GM12878 (cell line): ENCODE results near the gene DCDC1. TPM values are rescaled to one million over a fixed set of nuclear protein-coding genes. Genes with fewer than 3 reads are reported as not detected.

Experiments used
- ATAC-seq: fragments of 200-7000 bp; cut with Tn5 transposase; 3 replicates; pipeline ENCODE4 v1.9.1; 2020; ENCODE audit warnings: mild to moderate bottlenecking, moderate library complexity
- BruUV-seq: library from RNA; stranded (reverse); fragments of 400-500 nt; replicated peaks from 2 replicates; lab custom pipeline; 2021; lab: Mats Ljungman, UMichigan
- CTCF ChIA-PET: fragments of 300-600 bp; sonication (Branson Sonifier 250); formaldehyde crosslinking; extraction: SDS; loops from one replicate; lab custom pipeline; 2021; ENCODE audit warnings: inconsistent platforms; lab: Yijun Ruan, JAX
- POLR2A ChIA-PET: fragments of 350-600 bp; formaldehyde crosslinking; extraction: SDS; loops from one replicate; lab custom pipeline; 2021; ENCODE audit warnings: inconsistent platforms; lab: Charles Lee
- RAD21 ChIA-PET: fragments of 300-600 bp; sonication (Branson Sonifier 250); formaldehyde crosslinking; loops from one replicate; lab custom pipeline; 2023; ENCODE audit warnings: antibody characterized with exemption; ENCODE audit not compliant: unreplicated experiment; lab: Charles Lee
- SMC1A ChIA-PET: fragments of 300-600 bp; sonication (Branson Sonifier 250); formaldehyde crosslinking; loops from one replicate; lab custom pipeline; 2023; ENCODE audit not compliant: unreplicated experiment, uncharacterized antibody; lab: Charles Lee
- DNase-seq: peaks from one replicate; pipeline ENCODE4 v3.0.0-alpha.2; 2011; ENCODE audit warnings: low read depth, low spot score
- FAIRE-seq: peaks from 3 replicates; lab custom pipeline; 2011; peaks lifted over from hg19 to GRCh38; lab: Jason Lieb, UNC
- H2AFZ ChIP-seq: 2 replicates; pipeline ENCODE4 v1.6.0; 2011; ENCODE audit warnings: low read depth, low read length, control low read depth; ENCODE audit not compliant: control insufficient read depth
- H3K27ac ChIP-seq: 2 replicates; pipeline ENCODE4 v1.5.1; 2011; ENCODE audit warnings: control low read depth; ENCODE audit not compliant: control insufficient read depth, insufficient read depth
- H3K27me3 ChIP-seq, 2 experiments: replicated peaks in 1 of 2; 2 replicates each; pipeline versions ENCODE4 v1.6.0 to v1.6.1; 2011; ENCODE audit warnings: low read length in 1 of 2; ENCODE audit not compliant: control insufficient read depth in 2 of 2, insufficient read depth in 2 of 2
- H3K36me3 ChIP-seq, 2 experiments: 2 replicates each; pipeline ENCODE4 v1.5.1; 2011; ENCODE audit warnings: low read length in 1 of 2; ENCODE audit not compliant: control insufficient read depth in 2 of 2, insufficient read depth in 2 of 2
- H3K4me1 ChIP-seq: 2 replicates; pipeline ENCODE4 v1.6.1; 2011; ENCODE audit warnings: mild to moderate bottlenecking, low read length, moderate library complexity, mixed read lengths; ENCODE audit not compliant: control insufficient read depth, insufficient read depth
- H3K4me2 ChIP-seq: 2 replicates; pipeline ENCODE4 v1.6.0; 2011; ENCODE audit warnings: control low read depth; ENCODE audit not compliant: control insufficient read depth, insufficient read depth
- H3K4me3 ChIP-seq: fragments of 200-600 bp; sonication (generic); 2 replicates; pipeline ENCODE4 v1.5.1; 2016
- H3K79me2 ChIP-seq: 2 replicates; pipeline ENCODE4 v1.6.0; 2011; ENCODE audit warnings: low read length; ENCODE audit not compliant: control insufficient read depth, insufficient read depth
- H3K9ac ChIP-seq: 2 replicates; pipeline ENCODE4 v1.8.0; 2011; ENCODE audit warnings: low read length, control low read depth, mixed read lengths; ENCODE audit not compliant: control insufficient read depth, insufficient read depth
- H3K9me3 ChIP-seq: replicated peaks from 3 replicates; pipeline ENCODE4 v1.5.1; 2011; ENCODE audit warnings: mild to moderate bottlenecking, low read length; ENCODE audit not compliant: control insufficient read depth, insufficient read depth
- H4K20me1 ChIP-seq: 2 replicates; pipeline ENCODE4 v1.6.0; 2011; ENCODE audit not compliant: control insufficient read depth, insufficient read depth
- ATF3 ChIP-seq: IDR thresholded peaks from 2 replicates; pipeline ENCODE4 v1.6.1; 2011; ENCODE audit warnings: low read depth, mild to moderate bottlenecking, low read length, moderate library complexity, borderline replicate concordance; ENCODE audit errors: extremely low read depth
- BHLHE40 ChIP-seq, 2 experiments: fragments of 450-650 bp in 1 of 2; IDR thresholded peaks; 2 replicates each; pipeline ENCODE4 v1.6.1; 2011 to 2017; ENCODE audit warnings: low read depth in 2 of 2, borderline replicate concordance in 1 of 2, improper control_type of control experiment in 1 of 2, low read length in 1 of 2, mild to moderate bottlenecking in 1 of 2
- CHD2 ChIP-seq: IDR thresholded peaks from 2 replicates; pipeline ENCODE4 v1.6.1; 2011; ENCODE audit warnings: low read depth, low read length, improper control_type of control experiment, borderline replicate concordance
- DPF2 ChIP-seq: fragments of 450-650 bp; IDR thresholded peaks from 2 replicates; pipeline ENCODE4 v1.6.1; 2017; ENCODE audit warnings: mild to moderate bottlenecking
- MEF2A ChIP-seq: IDR thresholded peaks from 2 replicates; pipeline ENCODE4 v1.6.1; 2011; ENCODE audit warnings: low read depth, mild to moderate bottlenecking, low read length, moderate library complexity; ENCODE audit not compliant: insufficient read depth
- MYC ChIP-seq: IDR thresholded peaks from 2 replicates; pipeline ENCODE4 v1.6.1; 2011; ENCODE audit warnings: mild to moderate bottlenecking, low read length, moderate library complexity, inconsistent platforms; ENCODE audit not compliant: insufficient read depth, insufficient replicate concordance, insufficient read length, severe bottlenecking
- NR2C2 ChIP-seq: IDR thresholded peaks from 2 replicates; pipeline ENCODE4 v1.6.1; 2011; ENCODE audit warnings: borderline replicate concordance, low read depth; ENCODE audit not compliant: control insufficient read depth, insufficient read length
- PAX5 ChIP-seq: IDR thresholded peaks from 2 replicates; pipeline ENCODE4 v1.6.1; 2011; ENCODE audit warnings: low read depth, low read length, borderline replicate concordance
- POLR2AphosphoS2 ChIP-seq: IDR thresholded peaks from 2 replicates; pipeline ENCODE4 v1.6.1; 2011; ENCODE audit warnings: low read depth, mild to moderate bottlenecking, low read length, improper control_type of control experiment, moderate library complexity
- RB1 ChIP-seq: fragments of 450-650 bp; formaldehyde crosslinking; IDR thresholded peaks from 2 replicates; pipeline ENCODE4 v1.6.1; 2017; ENCODE audit warnings: mild to moderate bottlenecking, borderline replicate concordance
- SIX5 ChIP-seq: IDR thresholded peaks from 2 replicates; pipeline ENCODE4 v1.6.1; 2011; ENCODE audit warnings: mild to moderate bottlenecking, low read depth, low read length, moderate library complexity; ENCODE audit not compliant: severe bottlenecking
- SMAD5 ChIP-seq: IDR thresholded peaks from 2 replicates; pipeline ENCODE4 v1.6.1; 2016; ENCODE audit warnings: antibody characterized with exemption, low read depth
- SREBF1 ChIP-seq: IDR thresholded peaks from 2 replicates; pipeline ENCODE4 v1.6.1; 2012; ENCODE audit warnings: mild to moderate bottlenecking, low read length
- SUPT20H ChIP-seq: IDR thresholded peaks from 2 replicates; pipeline ENCODE4 v1.6.1; 2011; ENCODE audit warnings: low read depth, mild to moderate bottlenecking, low read length, moderate library complexity, borderline replicate concordance; ENCODE audit not compliant: control insufficient read depth
- USF1 ChIP-seq: IDR thresholded peaks from 2 replicates; pipeline ENCODE4 v1.6.1; 2011; ENCODE audit warnings: borderline replicate concordance, low read depth, mild to moderate bottlenecking, moderate library complexity, mixed read lengths, low read length; ENCODE audit not compliant: insufficient read depth; ENCODE audit errors: extremely low read length
- ZBED1 ChIP-seq: IDR thresholded peaks from 2 replicates; pipeline ENCODE4 v1.6.1; 2016; ENCODE audit warnings: borderline replicate concordance
- WGBS: methylation state at CpG from one replicate; pipeline ENCODE4 v1.1.6; 2016; ENCODE audit warnings: low lambda C conversion rate; ENCODE audit not compliant: insufficient replicate concordance, insufficient coverage; ENCODE audit errors: missing lambda C conversion rate; 5-methylcytosine and 5-hydroxymethylcytosine counted together
- in situ Hi-C: fragments of 300-500 bp; cut with MboI; formaldehyde crosslinking; loops from 9 replicates; pipeline ENCODE4 v1.14.3; 2018; ENCODE audit warnings: mixed read lengths
- intact Hi-C: fragments of 100-400 bp; cut with micrococcal nuclease; formaldehyde crosslinking; loops from one replicate; pipeline ENCODE4 v1.14.2; 2022; ENCODE audit not compliant: unreplicated experiment
- polyA plus RNA-seq, 11 experiments: library from polyadenylated mRNA; depleted of rRNA in 4 of 11; unstranded in 6 of 11; stranded (reverse) in 5 of 11; fragments of >200 nt; fragmentation: Nextera tagmentation in 4 of 11; fragmentation: Illumina TruSeq in 1 of 11; extraction: Ambion mirVana in 4 of 11; extraction: Trizol in 1 of 11; gene quantifications; 1 replicate in 1 of 11; 2 replicates in 10 of 11; pipeline versions ENCODE4 v1.2.1 to v1.2.3, GENCODE V29; 2011 to 2016; ENCODE audit warnings: inconsistent platforms in 2 of 11, missing spikeins in 2 of 11, low read depth in 1 of 11
- total RNA-seq, 4 experiments: library from RNA; depleted of rRNA in 3 of 4; stranded (reverse); fragments of >200 nt in 3 of 4; fragmentation: Illumina TruSeq in 1 of 4; extraction: Trizol in 1 of 4; gene quantifications; 2 replicates each; pipeline versions ENCODE4 v1.2.1 to v1.2.3, GENCODE V29; 2013 to 2021
- TF ChIP-seq, protein P1 (sequence below): IDR thresholded peaks from 2 replicates; pipeline ENCODE4 v1.6.1; 2011; ENCODE audit warnings: low read depth, low read length, improper control_type of control experiment, borderline replicate concordance

The DCDC1 gene
- total and polyA plus RNA-seq, 10 of the 15 experiments (the other 5 are each of a cell fraction or from before 2014, with no cell fraction given): not detected

GRCh38 chr11:31414338-31414737, 44.8 kb upstream of the DCDC1 start:
- Histone ChIP-seq H3K36me3 (no peaks in the 10 kb centered on the region; a peak in 2 of 4 replicates), H3K4me2 (no peak overlapping the region), H4K20me1 (no peaks in the 10 kb centered on the region), H3K9me3 (no peaks in the 10 kb centered on the region), H3K4me3 (no peak overlapping the region), H3K27ac (no peak overlapping the region), H3K9ac (no peak overlapping the region), H3K4me1 (no peaks in the 10 kb centered on the region)
- CTCF ChIA-PET: no interaction called here
- intact Hi-C loops: no loop called here
- no peak for DNase-seq
- 98% methylated on average over 3 of the region's 3 CpGs for WGBS
- no TSS peak for BruUV-seq
- in situ Hi-C loops: no loop called here
- TF ChIP-seq BHLHE40 (IDR thresholded peaks at IDR 0.05; ENCODE audit: borderline replicate concordance in 1 of 2, low read depth in 2 of 2, low read length in 1 of 2): no peak
- no peak for TF ChIP-seq USF1
- TF ChIP-seq SREBF1: no peak
- TF ChIP-seq POLR2AphosphoS2: no peak
- TF ChIP-seq ZBED1: no peak
- no peak for TF ChIP-seq CHD2
- no peak for TF ChIP-seq SUPT20H
- TF ChIP-seq, all 136 proteins: peak for 0
- Histone ChIP-seq H3K27me3 (no peaks in the 10 kb centered on the region), H2AFZ (no peak overlapping the region), H3K79me2 (no peaks in the 10 kb centered on the region)
- POLR2A ChIA-PET: no interaction called here
- RAD21 ChIA-PET: interaction anchor here (1.0 kb wide), 1 partner anchor 544 kb away, joined by 3 read pairs; no protein-coding TSS in a partner anchor
- FAIRE-seq: no peak
- ATAC-seq: no peak
- SMC1A ChIA-PET: no interaction called here

DNA sequence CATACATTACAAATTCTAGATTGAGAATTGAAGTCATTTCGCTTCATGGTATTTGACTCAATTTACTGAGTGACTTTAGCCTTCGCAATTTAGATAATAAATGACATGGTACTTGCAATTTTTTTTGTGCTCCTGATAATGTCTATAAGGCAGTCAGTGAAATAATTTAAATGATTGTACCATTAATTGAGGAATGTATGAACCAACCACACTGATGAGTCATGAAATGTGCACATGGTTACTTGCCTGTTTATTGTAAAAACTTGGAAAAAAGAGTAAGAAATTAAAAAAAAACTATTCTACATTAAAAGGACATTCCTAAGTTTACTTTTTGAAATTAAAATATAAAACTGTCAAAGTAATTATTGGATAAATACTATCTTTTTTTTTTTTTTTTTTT, 43.4 kb upstream of the DCDC1 start:
- WGBS: 100% methylated on average over 2 of the region's 2 CpGs
- RAD21 ChIA-PET: no interaction called here
- TF ChIP-seq NR2C2: no peak
- no peak for TF ChIP-seq MEF2A
- TF ChIP-seq SIX5: no peak
- TF ChIP-seq ATF3: no peak
- TF ChIP-seq MYC: no peak
- TF ChIP-seq DPF2: no peak
- TF ChIP-seq RB1: no peak
- TF ChIP-seq, protein P1, sequence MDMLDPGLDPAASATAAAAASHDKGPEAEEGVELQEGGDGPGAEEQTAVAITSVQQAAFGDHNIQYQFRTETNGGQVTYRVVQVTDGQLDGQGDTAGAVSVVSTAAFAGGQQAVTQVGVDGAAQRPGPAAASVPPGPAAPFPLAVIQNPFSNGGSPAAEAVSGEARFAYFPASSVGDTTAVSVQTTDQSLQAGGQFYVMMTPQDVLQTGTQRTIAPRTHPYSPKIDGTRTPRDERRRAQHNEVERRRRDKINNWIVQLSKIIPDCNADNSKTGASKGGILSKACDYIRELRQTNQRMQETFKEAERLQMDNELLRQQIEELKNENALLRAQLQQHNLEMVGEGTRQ: no peak
- no peak for TF ChIP-seq SMAD5
- TF ChIP-seq PAX5: no peak

More for the DNA sequence above, 43.4 kb upstream of the DCDC1 start:
- Histone ChIP-seq H3K79me2 (no peaks in the 10 kb centered on the region), H3K4me2 (no peak overlapping the region), H3K4me1 (no peaks in the 10 kb centered on the region), H3K27ac (no peak overlapping the region), H3K9ac (no peak overlapping the region), H3K4me3 (no peak overlapping the region), H4K20me1 (no peaks in the 10 kb centered on the region), H3K27me3 (no peaks in the 10 kb centered on the region), H3K9me3 (no peaks in the 10 kb centered on the region), H3K36me3 (no peaks in the 10 kb centered on the region; a peak in 2 of 4 replicates), H2AFZ (no peak overlapping the region)
- BruUV-seq: no TSS peak
- SMC1A ChIA-PET: no interaction called here
- intact Hi-C loops: no loop called here
- no peak for ATAC-seq
- no peak for FAIRE-seq
- POLR2A ChIA-PET: no interaction called here
- no peak for DNase-seq
- in situ Hi-C loops: no loop called here
- CTCF ChIA-PET: no interaction called here
